OCI-LY1 (cell line): ENCODE measurements around the gene RIN3.

Source experiments
- H2AFZ ChIP-seq: fragments of 200-600 bp; sonication (generic), shearing (Covaris generic); 2 replicates; pipeline ENCODE4 v1.6.0; 2014; ENCODE audit warnings: antibody characterized with exemption, mild to moderate bottlenecking, low read length
- H3F3A ChIP-seq: fragments of 200-600 bp; sonication (generic), shearing (Covaris generic); 2 replicates; pipeline ENCODE4 v1.6.0; 2014; ENCODE audit warnings: mild to moderate bottlenecking, antibody characterized with exemption, low read length, moderate library complexity; ENCODE audit not compliant: insufficient read depth
- H3K27ac ChIP-seq: fragments of 200-600 bp; sonication (generic); 2 replicates; pipeline ENCODE4 v1.5.1; 2014; ENCODE audit warnings: low read length, mixed run types, mild to moderate bottlenecking, low read depth; ENCODE audit not compliant: poor library complexity, severe bottlenecking
- H3K27me3 ChIP-seq: fragments of 200-600 bp; sonication (generic); 2 replicates; pipeline ENCODE4 v1.6.0; 2014; ENCODE audit warnings: antibody characterized with exemption, mild to moderate bottlenecking, low read length, moderate library complexity; ENCODE audit not compliant: insufficient read depth
- H3K36me3 ChIP-seq: fragments of 200-600 bp; sonication (generic); 2 replicates; pipeline ENCODE4 v1.6.1; 2014; ENCODE audit warnings: mild to moderate bottlenecking, antibody characterized with exemption, low read length, moderate library complexity, mixed read lengths; ENCODE audit not compliant: insufficient read depth
- H3K4me1 ChIP-seq: fragments of 200-600 bp; sonication (generic); 2 replicates; pipeline ENCODE4 v1.5.1; 2014; ENCODE audit warnings: mild to moderate bottlenecking, low read length, moderate library complexity; ENCODE audit not compliant: insufficient read depth, severe bottlenecking
- H3K4me2 ChIP-seq: fragments of 200-600 bp; sonication (generic), shearing (Covaris generic); 2 replicates; pipeline ENCODE4 v1.6.1; 2014; ENCODE audit warnings: low read length
- H3K4me3 ChIP-seq: fragments of 200-600 bp; sonication (generic); 2 replicates; pipeline ENCODE4 v1.5.1; 2014; ENCODE audit warnings: low read length, low read depth, mild to moderate bottlenecking, mixed read lengths; ENCODE audit not compliant: poor library complexity, severe bottlenecking
- H3K79me2 ChIP-seq: fragments of 200-600 bp; shearing (Covaris generic); 2 replicates; pipeline ENCODE4 v1.6.1; 2016; ENCODE audit warnings: mixed run types, low read length, mixed read lengths; ENCODE audit not compliant: insufficient read depth
- H3K9ac ChIP-seq: fragments of 200-600 bp; sonication (generic), shearing (Covaris generic); 2 replicates; pipeline ENCODE4 v1.6.1; 2014; ENCODE audit warnings: mild to moderate bottlenecking, low read length, mixed read lengths
- H3K9me2 ChIP-seq: fragments of 200-600 bp; sonication (generic), shearing (Covaris generic); 2 replicates; pipeline ENCODE4 v1.6.1; 2014; ENCODE audit warnings: low read depth, mild to moderate bottlenecking, low read length, mixed read lengths
- H3K9me3 ChIP-seq: fragments of 200-600 bp; shearing (Covaris generic); 2 replicates; pipeline ENCODE4 v1.6.1; 2014; ENCODE audit warnings: low read length, mixed read lengths
- H4K20me1 ChIP-seq: fragments of 200-600 bp; sonication (generic), shearing (Covaris generic); 2 replicates; pipeline ENCODE4 v1.6.0; 2016; ENCODE audit warnings: mild to moderate bottlenecking, low read length; ENCODE audit not compliant: insufficient read depth
- EZH2 ChIP-seq: fragments of 200-600 bp; sonication (generic), shearing (Covaris generic); IDR thresholded peaks from 2 replicates; pipeline ENCODE4 v1.8.0; 2017; ENCODE audit warnings: borderline replicate concordance, mixed run types, mild to moderate bottlenecking, antibody characterized with exemption, low read length, moderate library complexity, mixed read lengths
- TF ChIP-seq, protein P1 (sequence below): fragments of 200-600 bp; sonication (generic), shearing (Covaris generic); IDR thresholded peaks from 2 replicates; pipeline ENCODE4 v1.5.1; 2017; ENCODE audit warnings: mild to moderate bottlenecking, antibody characterized with exemption, low read length, moderate library complexity, mixed read lengths

Gene RIN3

DNA sequence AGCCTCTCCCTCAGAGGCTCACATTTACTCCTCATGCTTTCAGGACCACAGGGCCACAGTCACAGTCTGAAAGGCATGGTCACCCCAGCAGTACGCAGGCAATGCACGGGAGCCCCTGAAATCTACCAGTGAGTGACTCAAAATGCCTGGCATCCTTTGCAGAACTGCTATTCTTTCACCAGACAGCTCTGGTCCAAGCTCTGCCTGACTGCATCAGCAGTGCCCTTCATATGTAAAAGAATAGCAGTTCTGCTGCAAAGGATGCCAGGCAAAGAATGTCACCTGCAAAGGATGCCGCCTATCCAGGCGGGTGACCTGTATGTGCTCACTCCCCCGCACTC, 196.4 kb downstream of the RIN3 start:
- Histone ChIP-seq H3K79me2 (no peaks in the 10 kb centered on the region), H3F3A (no peaks in the 10 kb centered on the region), H3K9ac (no peak overlapping the region), H4K20me1 (no peaks in the 10 kb centered on the region), H3K9me3 (no peaks in the 10 kb centered on the region), H3K4me2 (no peak overlapping the region), H3K4me1 (no peaks in the 10 kb centered on the region), H3K27me3 (no peaks in the 10 kb centered on the region), H2AFZ (no peak overlapping the region), H3K9me2 (no peaks in the 10 kb centered on the region), H3K4me3 (no peak overlapping the region), H3K27ac (no peak overlapping the region), H3K36me3 (no peaks in the 10 kb centered on the region)
- TF ChIP-seq, protein P1, sequence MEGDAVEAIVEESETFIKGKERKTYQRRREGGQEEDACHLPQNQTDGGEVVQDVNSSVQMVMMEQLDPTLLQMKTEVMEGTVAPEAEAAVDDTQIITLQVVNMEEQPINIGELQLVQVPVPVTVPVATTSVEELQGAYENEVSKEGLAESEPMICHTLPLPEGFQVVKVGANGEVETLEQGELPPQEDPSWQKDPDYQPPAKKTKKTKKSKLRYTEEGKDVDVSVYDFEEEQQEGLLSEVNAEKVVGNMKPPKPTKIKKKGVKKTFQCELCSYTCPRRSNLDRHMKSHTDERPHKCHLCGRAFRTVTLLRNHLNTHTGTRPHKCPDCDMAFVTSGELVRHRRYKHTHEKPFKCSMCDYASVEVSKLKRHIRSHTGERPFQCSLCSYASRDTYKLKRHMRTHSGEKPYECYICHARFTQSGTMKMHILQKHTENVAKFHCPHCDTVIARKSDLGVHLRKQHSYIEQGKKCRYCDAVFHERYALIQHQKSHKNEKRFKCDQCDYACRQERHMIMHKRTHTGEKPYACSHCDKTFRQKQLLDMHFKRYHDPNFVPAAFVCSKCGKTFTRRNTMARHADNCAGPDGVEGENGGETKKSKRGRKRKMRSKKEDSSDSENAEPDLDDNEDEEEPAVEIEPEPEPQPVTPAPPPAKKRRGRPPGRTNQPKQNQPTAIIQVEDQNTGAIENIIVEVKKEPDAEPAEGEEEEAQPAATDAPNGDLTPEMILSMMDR: no peak
- TF ChIP-seq EZH2: no peak

DNA sequence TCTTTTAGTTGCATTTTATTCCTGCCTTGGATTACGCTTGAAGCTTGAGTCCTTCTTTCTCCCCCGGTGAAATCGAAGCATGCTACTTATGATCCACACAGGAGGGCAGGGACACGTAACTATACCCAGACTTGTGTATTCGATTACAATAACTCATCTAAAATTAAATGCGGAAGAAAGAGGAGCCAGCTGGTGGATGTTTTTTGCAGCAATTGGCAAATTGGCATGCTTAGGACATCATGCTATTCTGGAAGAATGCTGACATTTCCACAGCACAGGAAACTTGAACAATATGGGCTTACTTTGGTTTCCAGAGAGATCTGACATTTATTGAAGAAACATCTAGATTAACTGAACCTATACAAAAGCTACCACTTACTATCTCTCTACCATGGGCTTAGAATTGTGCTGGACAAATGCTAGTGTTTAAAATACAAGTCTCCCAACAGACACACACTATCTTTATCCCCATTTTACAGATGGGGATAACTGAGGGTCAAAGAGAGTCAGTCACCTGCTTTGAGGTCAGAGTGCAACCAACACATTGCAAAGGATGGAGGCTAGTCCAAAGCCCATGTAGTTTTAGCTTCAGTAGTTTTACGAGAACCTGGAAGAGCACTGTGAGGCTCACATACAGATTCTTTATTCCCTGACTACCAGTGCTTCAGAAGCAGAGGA, 198.5 kb downstream of the RIN3 start:
- no peak for TF ChIP-seq EZH2
- TF ChIP-seq, protein P1: no peak
- Histone ChIP-seq H3K4me2 (no peak overlapping the region), H3K79me2 (no peaks in the 10 kb centered on the region), H3K4me3 (no peak overlapping the region), H3K4me1 (no peaks in the 10 kb centered on the region), H3K27me3 (no peaks in the 10 kb centered on the region), H3K9ac (no peak overlapping the region), H4K20me1 (no peaks in the 10 kb centered on the region), H3K9me3 (no peaks in the 10 kb centered on the region), H3K36me3 (no peaks in the 10 kb centered on the region), H2AFZ (no peak overlapping the region), H3F3A (no peaks in the 10 kb centered on the region), H3K27ac (no peak overlapping the region), H3K9me2 (no peaks in the 10 kb centered on the region)

DNA sequence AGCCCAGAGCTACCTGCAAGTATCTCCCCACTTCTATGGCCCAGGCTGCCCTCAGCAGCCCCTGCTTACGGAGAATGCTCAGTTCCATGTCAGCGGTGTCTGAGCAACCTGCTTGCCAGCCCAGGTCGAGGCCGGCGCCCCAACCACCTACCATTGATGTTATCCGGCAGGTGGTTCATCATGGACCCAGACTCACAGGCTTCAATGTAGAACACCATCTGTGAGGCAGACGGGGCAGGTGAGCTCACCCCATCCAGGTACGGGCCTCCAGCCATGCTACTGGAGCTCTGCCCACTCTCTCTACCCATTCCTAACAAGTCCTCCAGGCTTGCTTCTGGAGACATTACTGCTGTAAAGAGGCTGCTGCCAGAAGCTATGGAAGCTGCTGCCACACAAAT, 199.1 kb downstream of the RIN3 start:
- no peak overlapping the region for H2AFZ ChIP-seq
- H3K9me2 ChIP-seq: no peaks in the 10 kb centered on the region
- no peak overlapping the region for H3K4me2 ChIP-seq
- H3K9me3 ChIP-seq: no peaks in the 10 kb centered on the region
- H4K20me1 ChIP-seq: no peaks in the 10 kb centered on the region
- no peaks in the 10 kb centered on the region for H3K79me2 ChIP-seq
- H3K27ac ChIP-seq: no peak overlapping the region
- no peak overlapping the region for H3K4me3 ChIP-seq
- no peak for TF ChIP-seq EZH2
- TF ChIP-seq, protein P1: no peak
- H3K27me3 ChIP-seq: no peaks in the 10 kb centered on the region
- no peak overlapping the region for H3K9ac ChIP-seq
- no peaks in the 10 kb centered on the region for H3F3A ChIP-seq
- H3K36me3 ChIP-seq: no peaks in the 10 kb centered on the region
- H3K4me1 ChIP-seq: no peaks in the 10 kb centered on the region
